Activated CD4-positive, alpha-beta T cell treated with anti-CD3 and anti-CD28 coated beads, Interleukin-2, amount 10 ng/mL, durations not matched to agents 7 days and 5 days (primary cell): ENCODE results near the gene TCF12. TPM values are rescaled to one million over a fixed set of nuclear protein-coding genes. Genes with fewer than 3 reads are reported as not detected.
"Not testable (repeated sequence)": the region's sequence is repeated elsewhere in the genome, so short reads cannot be mapped to it uniquely, and the experiment has no call there.

Experiments used
- CTCF ChIA-PET: fragments of 350-600 bp; sonication (Branson Sonifier 250); formaldehyde crosslinking; loops from one replicate; lab custom pipeline; 2021; ENCODE audit warnings: antibody characterized with exemption; lab: Charles Lee
- POLR2A ChIA-PET: fragments of 350-600 bp; sonication (Branson Sonifier 250); formaldehyde crosslinking; loops from one replicate; lab custom pipeline; 2021; ENCODE audit warnings: antibody characterized with exemption; lab: Charles Lee
- DNase-seq: peaks from one replicate; pipeline ENCODE4 v3.0.0-alpha.2; 2020
- H3K27ac Mint-ChIP-seq: one replicate; pipeline ENCODE4 v1.8.0; 2021; ENCODE audit warnings: mild to moderate bottlenecking, moderate library complexity, mixed read lengths
- H3K27me3 Mint-ChIP-seq: one replicate; pipeline ENCODE4 v1.8.0; 2021; ENCODE audit warnings: mixed read lengths
- H3K36me3 Mint-ChIP-seq: one replicate; pipeline ENCODE4 v1.8.0; 2021; ENCODE audit warnings: low read depth, mixed read lengths
- H3K4me1 Mint-ChIP-seq: one replicate; pipeline ENCODE4 v1.8.0; 2021; ENCODE audit warnings: mixed read lengths
- H3K4me3 Mint-ChIP-seq: one replicate; pipeline ENCODE4 v1.8.0; 2021; ENCODE audit warnings: mild to moderate bottlenecking, moderate library complexity, mixed read lengths
- H3K9me3 Mint-ChIP-seq: one replicate; pipeline ENCODE4 v1.8.0; 2021; ENCODE audit warnings: mixed read lengths
- total RNA-seq, 2 experiments: library from RNA; stranded (reverse); gene quantifications; one replicate each; pipeline ENCODE4 v1.2.3, GENCODE V29; 2021

The TCF12 gene
- total RNA-seq, 2 experiments from 2014 or later = 50.9 to 60.8 TPM

DNA sequence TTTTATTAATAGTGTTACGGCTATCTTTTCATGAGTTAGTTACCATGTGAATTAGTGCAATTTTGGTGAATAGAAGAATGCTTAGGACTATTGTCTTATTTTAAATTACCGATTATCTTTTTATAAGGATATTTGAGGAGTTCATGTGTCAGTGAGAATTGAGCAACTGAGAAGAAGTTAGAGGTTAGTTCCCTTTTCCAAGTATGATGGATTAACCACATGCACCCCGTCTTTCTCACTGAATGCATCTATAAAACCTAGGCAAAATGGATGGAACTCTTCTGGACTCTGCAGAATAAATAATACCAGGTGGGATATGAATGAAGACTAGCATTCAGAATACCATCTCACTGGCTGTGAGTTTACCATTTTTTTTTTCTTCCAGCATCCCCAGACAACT, 74.3 kb downstream of the TCF12 start:
- no peak for DNase-seq
- H3K9me3 Mint-ChIP-seq = peaks cover 2% of the 10 kb centered on the region
- H3K4me1 Mint-ChIP-seq = peaks cover 7% of the 10 kb centered on the region
- no peaks in the 10 kb centered on the region for H3K27me3 Mint-ChIP-seq
- peaks cover 24% of the 10 kb centered on the region for H3K36me3 Mint-ChIP-seq
- H3K27ac Mint-ChIP-seq = no peak overlapping the region
- no peak overlapping the region for H3K4me3 Mint-ChIP-seq
- CTCF ChIA-PET = no interaction called here
- POLR2A ChIA-PET = no interaction called here

- ChIA-PET CTCF (no interaction called here), POLR2A (no interaction called here)
- no peak overlapping the region for H3K27ac Mint-ChIP-seq
- H3K9me3 Mint-ChIP-seq = peaks cover 2% of the 10 kb centered on the region
- peaks cover 24% of the 10 kb centered on the region for H3K36me3 Mint-ChIP-seq
- H3K27me3 Mint-ChIP-seq = no peaks in the 10 kb centered on the region
- no peak for DNase-seq
- H3K4me3 Mint-ChIP-seq = no peak overlapping the region
- peaks cover 6% of the 10 kb centered on the region for H3K4me1 Mint-ChIP-seq
These were observed 75.8 kb downstream of the TCF12 start for GRCh38 chr15:56994280-56994679.

GRCh38 chr15:56996093-56996492, 77.6 kb downstream of the TCF12 start:
- H3K4me1 Mint-ChIP-seq = no peaks in the 10 kb centered on the region
- H3K9me3 Mint-ChIP-seq = peaks cover 2% of the 10 kb centered on the region
- ChIA-PET CTCF (interaction anchor here (1.4 kb wide), 1 partner anchor 11 kb away, joined by 3 read pairs; no protein-coding TSS in a partner anchor), POLR2A (no interaction called here)
- H3K4me3 Mint-ChIP-seq = no peak overlapping the region
- H3K36me3 Mint-ChIP-seq = peaks cover 23% of the 10 kb centered on the region
- no peak overlapping the region for H3K27ac Mint-ChIP-seq
- no peak for DNase-seq
- no peaks in the 10 kb centered on the region for H3K27me3 Mint-ChIP-seq

DNA sequence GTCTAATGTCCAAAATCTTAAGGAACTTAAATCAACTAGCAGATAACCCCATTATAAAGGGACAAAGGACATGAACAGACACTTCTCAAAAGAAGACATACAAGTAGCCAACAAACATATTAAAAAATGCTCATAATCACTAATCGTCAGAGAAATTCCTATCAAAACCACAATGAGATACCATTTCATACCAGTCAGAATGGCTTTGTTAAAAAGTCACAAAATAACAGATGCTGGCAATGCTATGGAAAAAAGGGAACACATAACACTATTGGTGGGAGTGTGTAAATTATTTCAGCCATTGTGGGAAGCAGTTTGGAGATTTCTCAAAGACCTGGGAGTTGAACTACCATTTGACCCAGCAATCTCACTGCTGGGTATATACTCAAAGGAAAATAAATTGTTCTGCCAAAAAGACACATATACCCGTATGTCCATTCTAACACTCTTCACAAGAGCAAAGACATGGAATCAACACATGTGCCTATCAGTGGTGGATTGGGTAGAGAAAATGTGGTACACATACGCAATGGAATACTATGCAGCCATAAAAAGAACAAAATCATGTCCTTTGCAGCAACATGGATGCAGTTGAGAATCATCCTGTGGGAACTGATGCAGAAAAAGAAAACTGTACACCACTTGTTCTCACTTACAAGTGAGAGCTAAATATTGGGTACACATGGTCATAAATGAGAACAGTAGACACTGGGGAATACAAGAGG, 78.5 kb downstream of the TCF12 start:
- Mint-ChIP-seq H3K27ac (no peak overlapping the region), H3K4me1 (no peaks in the 10 kb centered on the region), H3K9me3 (peaks cover 2% of the 10 kb centered on the region), H3K36me3 (peaks cover 24% of the 10 kb centered on the region), H3K27me3 (no peaks in the 10 kb centered on the region), H3K4me3 (no peak overlapping the region)
- CTCF ChIA-PET = no interaction called here
- POLR2A ChIA-PET = no interaction called here
- no peak for DNase-seq

DNA sequence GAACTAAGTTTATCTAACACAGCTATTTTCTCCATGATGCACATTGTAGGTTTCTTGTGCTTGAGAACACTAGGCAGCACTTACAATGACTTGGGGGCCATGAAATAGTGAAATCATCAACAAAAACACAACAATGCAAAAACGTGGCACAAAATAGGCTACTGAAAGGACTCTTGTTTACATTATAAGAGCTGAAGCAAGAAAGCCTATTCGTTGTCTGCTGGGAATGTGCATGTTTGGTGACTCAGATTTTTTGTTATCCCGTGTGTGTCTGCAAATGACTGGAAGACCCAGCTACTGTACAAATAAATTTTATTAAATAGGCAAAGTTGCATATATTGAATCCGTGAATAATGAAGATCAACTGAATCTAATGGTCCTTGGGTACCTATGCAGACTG, 85.0 kb downstream of the TCF12 start:
- ChIA-PET CTCF (interaction anchor here (0.6 to 1.5 kb wide), 2 partner anchors 31 to 77 kb away, joined by 3 to 4 read pairs; no protein-coding TSS in a partner anchor), POLR2A (no interaction called here)
- no peak overlapping the region for H3K4me3 Mint-ChIP-seq
- no peaks in the 10 kb centered on the region for H3K9me3 Mint-ChIP-seq
- peaks cover 7% of the 10 kb centered on the region for H3K36me3 Mint-ChIP-seq
- no peak overlapping the region for H3K27ac Mint-ChIP-seq
- H3K4me1 Mint-ChIP-seq = peaks cover 4% of the 10 kb centered on the region
- H3K27me3 Mint-ChIP-seq = no peaks in the 10 kb centered on the region
- no peak for DNase-seq

GRCh38 chr15:57005244-57005643, 86.8 kb downstream of the TCF12 start:
- Mint-ChIP-seq H3K9me3 (no peaks in the 10 kb centered on the region), H3K27ac (no peak overlapping the region), H3K27me3 (no peaks in the 10 kb centered on the region), H3K4me3 (no peak overlapping the region), H3K36me3 (peaks cover 7% of the 10 kb centered on the region), H3K4me1 (peaks cover 4% of the 10 kb centered on the region)
- ChIA-PET CTCF (no interaction called here), POLR2A (no interaction called here)
- DNase-seq = no peak

- H3K4me3 Mint-ChIP-seq, H3K4me1 Mint-ChIP-seq, DNase-seq, POLR2A ChIA-PET, H3K27me3 Mint-ChIP-seq, H3K27ac Mint-ChIP-seq, H3K9me3 Mint-ChIP-seq, CTCF ChIA-PET, H3K36me3 Mint-ChIP-seq: not testable (repeated sequence)
These were observed 89.4 kb downstream of the TCF12 start for GRCh38 chr15:57007797-57008196.

GRCh38 chr15:57010724-57011123, 92.3 kb downstream of the TCF12 start:
- H3K4me3 Mint-ChIP-seq = no peak overlapping the region
- no peaks in the 10 kb centered on the region for H3K27me3 Mint-ChIP-seq
- H3K4me1 Mint-ChIP-seq = peaks cover 4% of the 10 kb centered on the region
- H3K9me3 Mint-ChIP-seq = no peaks in the 10 kb centered on the region
- CTCF ChIA-PET = interaction anchor here (1.1 kb wide), 1 partner anchor 42 kb away, joined by 3 read pairs; no protein-coding TSS in a partner anchor
- H3K36me3 Mint-ChIP-seq = no peaks in the 10 kb centered on the region
- no peak overlapping the region for H3K27ac Mint-ChIP-seq
- POLR2A ChIA-PET = no interaction called here
- DNase-seq = no peak

- no peaks in the 10 kb centered on the region for H3K27me3 Mint-ChIP-seq
- peaks cover 2% of the 10 kb centered on the region for H3K4me1 Mint-ChIP-seq
- H3K9me3 Mint-ChIP-seq = no peaks in the 10 kb centered on the region
- no peak overlapping the region for H3K27ac Mint-ChIP-seq
- H3K36me3 Mint-ChIP-seq = no peaks in the 10 kb centered on the region
- ChIA-PET CTCF (no interaction called here), POLR2A (no interaction called here)
- no peak for DNase-seq
- no peak overlapping the region for H3K4me3 Mint-ChIP-seq
These were observed 94.1 kb downstream of the TCF12 start for GRCh38 chr15:57012556-57012955.

DNA sequence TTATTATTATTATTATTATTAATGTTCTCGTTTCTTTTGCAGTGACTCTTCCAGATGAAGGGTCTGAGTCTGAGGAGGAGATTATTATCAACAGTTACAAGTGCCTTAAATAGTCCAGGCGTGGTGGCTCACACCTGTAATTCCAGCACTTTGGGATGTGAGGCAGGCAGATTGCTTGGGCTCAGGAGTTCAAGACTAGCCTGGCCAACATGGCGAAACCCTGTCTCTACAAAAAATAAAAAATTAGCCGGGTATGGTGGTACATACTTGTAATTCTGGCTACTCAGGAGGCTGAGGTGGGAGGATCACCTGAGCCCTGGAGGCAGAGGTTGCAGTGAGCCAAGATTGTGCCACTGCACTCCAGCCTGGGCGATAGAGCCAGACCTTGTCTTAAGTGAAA, 96.5 kb downstream of the TCF12 start:
- DNase-seq, H3K27me3 Mint-ChIP-seq, POLR2A ChIA-PET, H3K4me3 Mint-ChIP-seq, CTCF ChIA-PET, H3K4me1 Mint-ChIP-seq, H3K9me3 Mint-ChIP-seq, H3K27ac Mint-ChIP-seq, H3K36me3 Mint-ChIP-seq: not testable (repeated sequence)

GRCh38 chr15:57015360-57015759, 96.9 kb downstream of the TCF12 start:
- Mint-ChIP-seq H3K4me1 (no peaks in the 10 kb centered on the region), H3K27me3 (no peaks in the 10 kb centered on the region), H3K4me3 (no peak overlapping the region), H3K36me3 (no peaks in the 10 kb centered on the region), H3K27ac (no peak overlapping the region), H3K9me3 (no peaks in the 10 kb centered on the region)
- POLR2A ChIA-PET = no interaction called here
- CTCF ChIA-PET = no interaction called here
- DNase-seq = no peak

- H3K4me3 Mint-ChIP-seq = no peak overlapping the region
- CTCF ChIA-PET = no interaction called here
- H3K9me3 Mint-ChIP-seq = no peaks in the 10 kb centered on the region
- H3K27me3 Mint-ChIP-seq = no peaks in the 10 kb centered on the region
- H3K27ac Mint-ChIP-seq = no peak overlapping the region
- POLR2A ChIA-PET = no interaction called here
- no peak for DNase-seq
- no peaks in the 10 kb centered on the region for H3K4me1 Mint-ChIP-seq
- no peaks in the 10 kb centered on the region for H3K36me3 Mint-ChIP-seq
These were observed 97.5 kb downstream of the TCF12 start for GRCh38 chr15:57015897-57016296.

GRCh38 chr15:57017024-57017423, 98.6 kb downstream of the TCF12 start:
- Mint-ChIP-seq H3K27me3 (no peaks in the 10 kb centered on the region), H3K36me3 (no peaks in the 10 kb centered on the region), H3K4me3 (no peak overlapping the region), H3K9me3 (peaks cover 3% of the 10 kb centered on the region), H3K4me1 (no peaks in the 10 kb centered on the region), H3K27ac (no peak overlapping the region)
- ChIA-PET CTCF (no interaction called here), POLR2A (no interaction called here)
- DNase-seq = no peak

DNA sequence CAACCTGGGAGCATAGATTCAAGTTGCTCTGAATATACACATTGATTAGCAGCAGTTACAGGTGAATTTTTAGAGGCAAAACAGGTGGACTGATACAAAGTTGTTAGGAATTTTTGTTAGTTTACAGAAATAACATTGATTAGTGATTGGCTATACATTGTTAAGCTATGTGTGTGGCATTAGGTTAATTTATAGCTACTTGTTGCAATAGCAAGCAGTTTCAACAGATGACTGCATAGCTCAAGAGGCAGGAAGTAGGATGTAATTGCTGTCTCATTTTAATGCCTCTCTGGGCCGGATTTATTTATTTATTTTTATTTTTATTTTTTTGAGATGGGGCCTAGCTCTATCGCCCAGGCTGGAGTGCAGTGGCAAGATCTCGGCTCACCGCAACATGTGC, 99.7 kb downstream of the TCF12 start:
- CTCF ChIA-PET = no interaction called here
- no peak for DNase-seq
- Mint-ChIP-seq H3K27ac (no peak overlapping the region), H3K4me3 (no peak overlapping the region), H3K27me3 (no peaks in the 10 kb centered on the region), H3K36me3 (peaks cover 9% of the 10 kb centered on the region), H3K9me3 (peaks cover 5% of the 10 kb centered on the region), H3K4me1 (peaks cover 10% of the 10 kb centered on the region)
- POLR2A ChIA-PET = no interaction called here
